AG09309 (cell line): ENCODE results near the gene KCTD19.

Experiments used
- DNase-seq: peaks from one replicate; pipeline ENCODE4 v3.0.0-alpha.2; 2010; ENCODE audit warnings: low read depth
- H3K4me3 ChIP-seq: 2 replicates; pipeline ENCODE4 v1.5.1; 2011; ENCODE audit warnings: mild to moderate bottlenecking, low read depth, low read length, moderate library complexity; ENCODE audit not compliant: control insufficient read depth
- CTCF ChIP-seq: IDR thresholded peaks from 2 replicates; pipeline ENCODE4 v1.5.1; 2011; ENCODE audit warnings: mild to moderate bottlenecking, low read depth, low read length, inconsistent platforms; ENCODE audit not compliant: insufficient read depth, control insufficient read depth; ENCODE audit errors: missing control alignments

The KCTD19 gene

GRCh38 chr16:67304020-67304419 is 22.5 kb downstream of the KCTD19 start:
- DNase-seq: peak; percentile 5
- no peak for TF ChIP-seq CTCF
- H3K4me3 ChIP-seq: no peak overlapping the region

DNA sequence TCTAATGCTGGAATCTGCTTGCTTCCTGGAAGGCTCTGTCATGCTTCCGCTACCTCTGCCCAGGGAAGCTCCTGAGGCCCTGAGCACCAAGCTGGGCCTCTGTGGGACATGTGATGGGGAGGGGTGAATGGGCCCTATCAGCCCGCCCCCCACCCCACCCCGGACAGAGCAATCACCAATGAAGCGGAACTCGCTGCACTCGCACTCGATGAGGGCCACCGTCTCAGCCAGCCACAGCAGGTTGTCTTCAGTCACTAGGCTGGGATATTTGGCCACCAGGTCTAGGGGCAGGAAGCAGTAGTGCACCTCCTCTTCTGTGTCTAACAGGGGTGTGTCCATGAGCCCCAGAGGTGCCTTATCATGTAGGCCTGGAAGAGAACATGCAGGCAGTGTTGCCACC is 23.6 kb downstream of the KCTD19 start:
- TF ChIP-seq CTCF: no peak
- DNase-seq: no peak
- no peak overlapping the region for H3K4me3 ChIP-seq

- TF ChIP-seq CTCF: no peak
- H3K4me3 ChIP-seq: no peak overlapping the region
- DNase-seq: no peak
Measured at GRCh38 chr16:67302076-67302475, 24.5 kb downstream of the KCTD19 start.

DNA sequence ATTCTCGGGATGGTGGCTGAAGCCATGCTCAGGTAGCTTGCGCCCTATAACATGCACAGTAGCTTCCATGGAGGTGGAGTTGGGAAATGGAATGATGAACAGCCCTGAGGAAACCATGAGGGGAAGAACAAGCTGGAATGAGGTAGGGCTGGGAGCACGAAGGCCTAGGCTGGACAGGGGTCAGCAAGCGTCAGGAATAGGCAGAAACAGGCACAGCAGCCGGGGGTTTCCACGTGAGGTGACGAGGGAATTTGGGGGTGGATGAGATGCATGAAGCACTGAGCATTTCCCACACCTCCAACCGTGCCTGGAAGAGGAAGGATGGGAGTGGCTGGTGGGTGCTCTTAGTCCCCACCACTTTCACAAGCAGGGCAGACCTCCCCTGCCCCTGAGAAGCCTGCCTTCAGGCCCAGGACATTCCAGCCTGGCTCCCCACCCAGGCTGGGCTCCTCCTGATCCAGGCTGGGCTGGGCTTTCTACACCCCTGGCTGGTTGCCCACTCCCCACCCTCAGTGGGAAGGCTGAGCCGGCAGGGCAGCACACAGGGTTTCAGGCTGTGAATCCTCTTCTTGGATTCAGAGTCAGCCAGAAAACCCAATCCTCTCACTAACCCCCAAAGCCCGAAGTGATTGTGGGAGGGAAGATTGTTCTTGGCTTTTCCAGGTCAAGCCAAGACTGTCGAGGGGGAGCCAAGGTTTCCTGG is 25.3 kb downstream of the KCTD19 start:
- no peak overlapping the region for H3K4me3 ChIP-seq
- no peak for DNase-seq
- TF ChIP-seq CTCF: no peak

- DNase-seq: no peak
- H3K4me3 ChIP-seq: no peak overlapping the region
- no peak for TF ChIP-seq CTCF
Measured at GRCh38 chr16:67299269-67299668, 27.3 kb downstream of the KCTD19 start.

- DNase-seq: no peak
- TF ChIP-seq CTCF: no peak
- no peak overlapping the region for H3K4me3 ChIP-seq
Measured at GRCh38 chr16:67298277-67298676, 28.3 kb downstream of the KCTD19 start.
